MM.1S (cell line): Measurements from ENCODE around the gene B4GALT5.
"Not testable (repeated sequence)": the region's sequence is repeated elsewhere in the genome, so short reads cannot be mapped to it uniquely, and the experiment has no call there.

Experiments used
- CTCF ChIP-seq: fragments of 300-600 bp; sonication (generic); IDR thresholded peaks from 2 replicates; pipeline ENCODE4 v1.5.1; 2016; ENCODE audit warnings: antibody characterized with exemption, low read length, mixed read lengths
- EZH2 ChIP-seq: fragments of 300-600 bp; sonication (generic); optimal IDR thresholded peaks from 2 replicates; pipeline ENCODE3; 2017; ENCODE audit warnings: low read depth, mild to moderate bottlenecking, antibody characterized with exemption, low read length, mixed read lengths
- EZH2phosphoT487 ChIP-seq: fragments of 300-600 bp; sonication (generic); IDR thresholded peaks from 2 replicates; pipeline ENCODE4 v1.6.1; 2018; ENCODE audit warnings: antibody characterized with exemption, low read length

GRCh38 chr20:49723758-49724157, 10.1 kb upstream of the B4GALT5 start:
- not testable (repeated sequence) for TF ChIP-seq CTCF, EZH2, EZH2phosphoT487
